Smooth muscle cell (in vitro differentiated cells): ENCODE measurements around the gene ANO10. TPM values are rescaled to one million over a fixed set of nuclear protein-coding genes. Genes with fewer than 3 reads are reported as not detected.
"Not testable (repeated sequence)": the region's sequence is repeated elsewhere in the genome, so short reads cannot be mapped to it uniquely, and the experiment has no call there.

Source experiments
- DNase-seq: peaks from one replicate; lab custom pipeline; 2025; ENCODE audit not compliant: unreplicated experiment; lab: John Stamatoyannopoulos, UW
- H2AFZ ChIP-seq: fragments of 200-600 bp; sonication (generic); 2 replicates; pipeline ENCODE4 v1.6.0; 2016; ENCODE audit warnings: antibody characterized with exemption, low read depth, mild to moderate bottlenecking
- H3F3A ChIP-seq: fragments of 200-600 bp; sonication (generic); 2 replicates; pipeline ENCODE4 v1.6.0; 2017; ENCODE audit warnings: antibody characterized with exemption, low read depth
- H3K27ac ChIP-seq: fragments of 200-600 bp; sonication (generic); 2 replicates; pipeline ENCODE4 v1.5.1; 2016; ENCODE audit warnings: low read depth, mild to moderate bottlenecking
- H3K27me3 ChIP-seq: fragments of 200-600 bp; sonication (generic); 2 replicates; pipeline ENCODE4 v1.6.1; 2016; ENCODE audit warnings: low read depth, mild to moderate bottlenecking
- H3K36me3 ChIP-seq: fragments of 200-600 bp; sonication (generic); 2 replicates; pipeline ENCODE4 v1.5.1; 2016; ENCODE audit warnings: low read depth
- H3K4me1 ChIP-seq: fragments of 200-600 bp; sonication (generic); 2 replicates; pipeline ENCODE4 v1.5.1; 2016; ENCODE audit warnings: low read depth
- H3K4me2 ChIP-seq: fragments of 200-600 bp; sonication (generic); 2 replicates; pipeline ENCODE4 v1.6.0; 2016; ENCODE audit warnings: mild to moderate bottlenecking
- H3K4me3 ChIP-seq: fragments of 200-600 bp; sonication (generic); 2 replicates; pipeline ENCODE4 v1.5.1; 2016; ENCODE audit warnings: mild to moderate bottlenecking
- H3K79me2 ChIP-seq: fragments of 200-600 bp; sonication (generic); 2 replicates; pipeline ENCODE4 v1.6.0; 2016; ENCODE audit warnings: low read depth, mild to moderate bottlenecking
- H3K9ac ChIP-seq: fragments of 200-600 bp; sonication (generic); 2 replicates; pipeline ENCODE4 v1.6.0; 2016; ENCODE audit warnings: low read depth
- H3K9me3 ChIP-seq: fragments of 200-600 bp; sonication (generic); replicated peaks from 2 replicates; pipeline ENCODE4 v1.5.1; 2016; ENCODE audit warnings: low read depth
- H4K20me1 ChIP-seq: fragments of 200-600 bp; sonication (generic); 2 replicates; pipeline ENCODE4 v1.6.0; 2016; ENCODE audit warnings: low read depth
- WGBS: methylation state at CpG from one replicate; pipeline ENCODE4 v1.1.7; 2016; ENCODE audit warnings: low lambda C conversion rate; 5-methylcytosine and 5-hydroxymethylcytosine counted together
- polyA plus RNA-seq: library from polyadenylated mRNA; unstranded; fragments of >200 nt; fragmentation: Nextera tagmentation; extraction: Ambion mirVana; gene quantifications from 2 replicates; pipeline ENCODE4 v1.2.1, GENCODE V29; 2016
- total RNA-seq: library from RNA; depleted of rRNA; stranded (reverse); fragments of >200 nt; gene quantifications from 2 replicates; pipeline ENCODE4 v1.2.3, GENCODE V29; 2014
- TF ChIP-seq, protein P1 (sequence below): fragments of 200-600 bp; sonication (generic); IDR thresholded peaks from 2 replicates; pipeline ENCODE4 v1.5.1; 2017; ENCODE audit warnings: borderline replicate concordance, mild to moderate bottlenecking, antibody characterized with exemption; ENCODE audit not compliant: insufficient read depth, poor library complexity, severe bottlenecking

ANO10 gene, protein sequence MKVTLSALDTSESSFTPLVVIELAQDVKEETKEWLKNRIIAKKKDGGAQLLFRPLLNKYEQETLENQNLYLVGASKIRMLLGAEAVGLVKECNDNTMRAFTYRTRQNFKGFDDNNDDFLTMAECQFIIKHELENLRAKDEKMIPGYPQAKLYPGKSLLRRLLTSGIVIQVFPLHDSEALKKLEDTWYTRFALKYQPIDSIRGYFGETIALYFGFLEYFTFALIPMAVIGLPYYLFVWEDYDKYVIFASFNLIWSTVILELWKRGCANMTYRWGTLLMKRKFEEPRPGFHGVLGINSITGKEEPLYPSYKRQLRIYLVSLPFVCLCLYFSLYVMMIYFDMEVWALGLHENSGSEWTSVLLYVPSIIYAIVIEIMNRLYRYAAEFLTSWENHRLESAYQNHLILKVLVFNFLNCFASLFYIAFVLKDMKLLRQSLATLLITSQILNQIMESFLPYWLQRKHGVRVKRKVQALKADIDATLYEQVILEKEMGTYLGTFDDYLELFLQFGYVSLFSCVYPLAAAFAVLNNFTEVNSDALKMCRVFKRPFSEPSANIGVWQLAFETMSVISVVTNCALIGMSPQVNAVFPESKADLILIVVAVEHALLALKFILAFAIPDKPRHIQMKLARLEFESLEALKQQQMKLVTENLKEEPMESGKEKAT
- total RNA-seq (19.3 and 25.3 TPM in 2 replicates), polyA plus RNA-seq (19.2 and 23.8 TPM in 2 replicates)

DNA sequence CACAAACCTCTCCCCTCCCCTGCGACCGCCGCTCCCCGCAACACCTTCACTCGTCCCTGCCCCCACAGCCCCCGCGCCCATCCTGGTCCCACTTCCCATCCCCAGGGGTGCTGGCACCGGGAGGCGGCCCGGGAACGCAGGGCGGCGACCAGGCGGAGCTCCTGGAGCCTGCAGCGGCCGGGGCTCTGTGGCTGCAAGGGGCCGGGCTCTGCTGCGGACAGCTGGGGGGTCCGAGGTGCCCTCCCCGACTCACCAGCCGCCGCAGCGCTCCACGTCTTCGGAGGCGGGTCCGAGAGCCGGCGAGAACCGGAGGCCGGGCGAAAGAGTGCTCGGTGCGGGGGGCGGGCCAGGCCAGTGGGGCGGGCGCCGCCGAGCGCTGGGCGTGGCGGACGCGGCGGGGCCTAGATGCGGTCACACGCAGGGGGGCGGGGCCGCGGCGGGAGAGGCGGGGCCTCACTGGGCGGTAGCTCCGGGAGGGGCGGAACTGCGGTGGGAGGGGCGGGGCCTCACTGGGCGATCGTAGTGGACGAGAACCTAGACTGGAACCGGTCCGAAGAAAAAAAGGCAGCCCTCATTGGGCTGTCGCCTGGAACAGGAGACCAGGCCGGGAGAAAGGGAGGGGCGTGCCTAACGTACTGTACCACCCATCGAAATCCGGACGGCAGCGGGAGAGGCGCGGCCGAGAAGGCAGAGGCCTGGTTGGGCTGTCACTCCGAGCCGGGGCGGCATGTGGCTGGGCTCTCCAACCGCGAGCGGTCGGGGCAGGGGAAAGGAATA lies at the start of gene ANO10:
Gene ANO10, minus strand, starts transcription at position 356 of the 777 bp plus-strand sequence. CDS start 16,159 bp downstream, outside the sequence.
- peaks cover 35% of the 10 kb centered on the region for H4K20me1 ChIP-seq
- under 1% methylated on average over 36 of the region's 80 CpGs for WGBS
- peaks cover 12% of the 10 kb centered on the region for H3K79me2 ChIP-seq

DNA sequence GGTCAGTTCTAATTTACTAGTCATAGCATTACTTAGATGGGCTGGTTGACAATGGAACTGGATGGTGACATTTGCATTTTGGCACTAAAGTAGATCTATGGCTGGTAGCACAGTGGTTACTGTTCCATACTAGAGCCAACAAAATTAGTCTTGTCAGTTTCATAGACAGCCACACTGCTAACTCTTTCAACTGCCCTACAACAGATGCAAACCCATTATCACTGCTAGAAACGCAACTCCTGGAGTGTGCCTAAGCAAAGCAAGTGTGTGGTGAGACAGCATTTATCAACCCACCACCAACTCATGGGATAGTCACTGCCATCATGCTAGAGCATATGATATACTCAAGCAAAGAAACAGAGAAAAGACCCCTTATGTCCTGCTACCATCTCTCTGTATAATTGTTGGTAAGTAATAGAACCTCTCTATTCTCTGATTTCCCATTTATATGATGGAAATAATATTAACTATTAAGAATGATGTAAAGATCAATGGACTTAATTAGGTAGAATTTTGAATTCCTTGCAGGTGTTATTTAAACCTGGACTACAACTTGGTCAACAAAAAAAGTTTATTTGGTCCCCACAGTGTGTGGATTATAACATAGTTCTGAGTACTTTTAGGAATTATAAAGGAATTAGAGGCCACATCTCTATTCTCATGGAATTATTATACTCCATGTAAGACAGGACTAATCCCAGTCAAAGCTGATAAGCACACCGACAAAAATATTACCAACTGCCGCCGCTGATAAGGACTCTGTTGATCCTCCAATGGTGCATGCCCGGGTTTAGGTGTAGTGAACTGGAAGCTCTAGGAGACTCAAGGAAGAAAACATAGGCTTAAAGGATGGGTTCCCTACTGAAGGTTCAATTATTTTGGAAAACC lies 49.1 kb upstream of the ANO10 start:
- H4K20me1 ChIP-seq = no peaks in the 10 kb centered on the region
- no peak for DNase-seq
- no peak overlapping the region for H3K4me3 ChIP-seq
- TF ChIP-seq, protein P1, sequence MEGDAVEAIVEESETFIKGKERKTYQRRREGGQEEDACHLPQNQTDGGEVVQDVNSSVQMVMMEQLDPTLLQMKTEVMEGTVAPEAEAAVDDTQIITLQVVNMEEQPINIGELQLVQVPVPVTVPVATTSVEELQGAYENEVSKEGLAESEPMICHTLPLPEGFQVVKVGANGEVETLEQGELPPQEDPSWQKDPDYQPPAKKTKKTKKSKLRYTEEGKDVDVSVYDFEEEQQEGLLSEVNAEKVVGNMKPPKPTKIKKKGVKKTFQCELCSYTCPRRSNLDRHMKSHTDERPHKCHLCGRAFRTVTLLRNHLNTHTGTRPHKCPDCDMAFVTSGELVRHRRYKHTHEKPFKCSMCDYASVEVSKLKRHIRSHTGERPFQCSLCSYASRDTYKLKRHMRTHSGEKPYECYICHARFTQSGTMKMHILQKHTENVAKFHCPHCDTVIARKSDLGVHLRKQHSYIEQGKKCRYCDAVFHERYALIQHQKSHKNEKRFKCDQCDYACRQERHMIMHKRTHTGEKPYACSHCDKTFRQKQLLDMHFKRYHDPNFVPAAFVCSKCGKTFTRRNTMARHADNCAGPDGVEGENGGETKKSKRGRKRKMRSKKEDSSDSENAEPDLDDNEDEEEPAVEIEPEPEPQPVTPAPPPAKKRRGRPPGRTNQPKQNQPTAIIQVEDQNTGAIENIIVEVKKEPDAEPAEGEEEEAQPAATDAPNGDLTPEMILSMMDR = no peak
- H2AFZ ChIP-seq = no peak overlapping the region
- H3K4me1 ChIP-seq = peaks cover 8% of the 10 kb centered on the region
- no peaks in the 10 kb centered on the region for H3F3A ChIP-seq
- no peak overlapping the region for H3K27ac ChIP-seq
- no peaks in the 10 kb centered on the region for H3K9me3 ChIP-seq
- no peak overlapping the region for H3K4me2 ChIP-seq
- 95% methylated on average over 5 of the region's 5 CpGs for WGBS
- H3K27me3 ChIP-seq = no peaks in the 10 kb centered on the region
- no peaks in the 10 kb centered on the region for H3K36me3 ChIP-seq
- H3K79me2 ChIP-seq = no peaks in the 10 kb centered on the region
- H3K9ac ChIP-seq = no peak overlapping the region

More for the DNA sequence above, at the start of gene ANO10:
- Histone ChIP-seq H3K36me3 (no peaks in the 10 kb centered on the region), H3K4me2 (peak within 1 kb of the TSS; percentile 91), H3K27me3 (no peaks in the 10 kb centered on the region), H3K4me3 (peak within 1 kb of the TSS; percentile 98), H3K4me1 (peaks cover 13% of the 10 kb centered on the region), H3K9ac (peak within 1 kb of the TSS; percentile 82), H3F3A (no peaks in the 10 kb centered on the region), H3K27ac (peak within 1 kb of the TSS; percentile 59), H2AFZ (peak within 1 kb of the TSS; percentile 98), H3K9me3 (no peaks in the 10 kb centered on the region)
- DNase-seq = peak; percentile 95
- TF ChIP-seq, protein P1 = no peak

DNA sequence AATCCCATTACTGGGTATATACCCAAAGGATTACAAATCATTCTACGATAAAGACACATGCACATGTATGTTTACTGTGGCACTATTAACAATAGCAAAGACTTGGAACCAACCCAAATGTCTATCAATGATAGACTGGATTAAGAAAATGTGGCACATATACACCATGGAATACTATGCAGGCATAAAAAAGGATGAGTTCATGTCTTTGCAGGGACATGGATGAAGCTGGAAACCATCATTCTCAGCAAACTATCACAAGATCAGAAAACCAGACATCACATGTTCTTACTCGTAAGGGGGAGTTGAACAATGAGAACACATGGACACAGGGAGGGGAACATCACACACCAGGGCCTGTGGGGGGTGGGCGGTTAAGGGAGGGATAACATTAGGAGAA lies 43.2 kb upstream of the ANO10 start:
- H3K27ac ChIP-seq, H3F3A ChIP-seq, H3K36me3 ChIP-seq, H3K9me3 ChIP-seq, H3K79me2 ChIP-seq, H2AFZ ChIP-seq, H3K9ac ChIP-seq, DNase-seq, H3K4me2 ChIP-seq, H4K20me1 ChIP-seq, H3K4me3 ChIP-seq, H3K27me3 ChIP-seq, H3K4me1 ChIP-seq: not testable (repeated sequence)
- WGBS = 98% methylated on average over 3 of the region's 3 CpGs

DNA sequence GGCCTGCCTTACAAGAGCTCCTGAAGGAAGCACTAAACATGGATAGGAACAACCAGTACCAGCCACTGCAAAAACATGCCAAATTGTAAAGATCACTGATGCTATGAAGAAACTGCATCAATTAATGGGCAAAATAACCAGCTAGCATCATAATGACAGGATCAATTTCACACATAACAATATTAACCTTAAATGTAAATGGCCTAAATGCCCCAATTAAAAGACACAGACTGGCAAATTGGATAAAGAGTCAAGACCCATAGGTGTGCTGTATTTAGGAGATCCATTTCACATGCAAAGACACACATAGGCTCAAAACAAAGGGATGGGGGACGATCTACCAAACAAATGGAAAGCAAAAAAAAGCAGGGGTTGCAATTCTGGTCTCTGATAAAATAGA lies 39.6 kb upstream of the ANO10 start:
- not testable (repeated sequence) for H3K4me3 ChIP-seq, H3K9ac ChIP-seq, DNase-seq, H3K4me2 ChIP-seq, H2AFZ ChIP-seq, H3F3A ChIP-seq, H4K20me1 ChIP-seq, H3K79me2 ChIP-seq, H3K27me3 ChIP-seq, H3K27ac ChIP-seq, H3K9me3 ChIP-seq, H3K36me3 ChIP-seq, H3K4me1 ChIP-seq
- WGBS = 92% methylated on average over 1 of the region's 1 CpG
